ENCODE results near the gene GNB5.

GNB5 gene

GRCh38 chr15:52213206-52213605 is 22.0 kb upstream of the GNB5 start:
- no peak overlapping the region for H2AK5ac ChIP-seq (ENCODE audit: low read length, severe bottlenecking)
- no peak overlapping the region for H3K18ac ChIP-seq (ENCODE audit: low read depth in 1 of 2, low read length in 2 of 2)
- H2BK15ac ChIP-seq (ENCODE audit: low read depth, poor library complexity, severe bottlenecking): no peak overlapping the region
- no peak overlapping the region for H3K4me3 ChIP-seq (ENCODE audit: insufficient read depth in 1 of 2, low read depth in 1 of 2, low read length in 2 of 2)
- H3K27me3 ChIP-seq (ENCODE audit: control insufficient read depth in 1 of 2, insufficient read depth in 1 of 2, low read length in 2 of 2): no peaks in the 10 kb centered on the region
- H3K27ac ChIP-seq (ENCODE audit: low read length, poor library complexity, severe bottlenecking): no peak overlapping the region
- no peak overlapping the region for H2BK12ac ChIP-seq (ENCODE audit: low read length in 2 of 2)
- H3K14ac ChIP-seq (ENCODE audit: low read length in 2 of 2): no peak overlapping the region
- no peaks in the 10 kb centered on the region for H3K9me3 ChIP-seq (ENCODE audit: control insufficient read depth, low read length)
- no peak overlapping the region for H3K23ac ChIP-seq (ENCODE audit: low read length in 2 of 2)
- no peaks in the 10 kb centered on the region for H3K79me1 ChIP-seq (replicated peaks; ENCODE audit: low read length, poor library complexity, severe bottlenecking)
- no peak overlapping the region for H4K91ac ChIP-seq (ENCODE audit: low read length)
- no peak overlapping the region for H4K8ac ChIP-seq (ENCODE audit: low read length)
- no peak overlapping the region for H2AFZ ChIP-seq (ENCODE audit: low read depth, low read length)
- no peak overlapping the region for H3K4ac ChIP-seq (ENCODE audit: low read depth in 1 of 2, low read length in 2 of 2)
- WGBS: 68% methylated on average over 3 of the region's 3 CpGs
- H3K36me3 ChIP-seq (ENCODE audit: control insufficient read depth in 1 of 2, insufficient read depth in 2 of 2, low read depth in 1 of 2, low read length in 2 of 2): peaks cover 0 to 4% of the 10 kb centered on the region in 2 experiments
- H3K9ac ChIP-seq (ENCODE audit: low read length): no peak overlapping the region
- H3K4me2 ChIP-seq (ENCODE audit: low read length, poor library complexity, severe bottlenecking): no peak overlapping the region
- H2BK5ac ChIP-seq (ENCODE audit: low read depth, low read length, poor library complexity, severe bottlenecking): no peak overlapping the region
- peaks cover 2% of the 10 kb centered on the region for H3K4me1 ChIP-seq (ENCODE audit: control insufficient read depth, insufficient read depth, low read depth, low read length)
- DNase-seq: no peak
- H2BK120ac ChIP-seq (ENCODE audit: low read depth, low read length): no peak overlapping the region

DNA sequence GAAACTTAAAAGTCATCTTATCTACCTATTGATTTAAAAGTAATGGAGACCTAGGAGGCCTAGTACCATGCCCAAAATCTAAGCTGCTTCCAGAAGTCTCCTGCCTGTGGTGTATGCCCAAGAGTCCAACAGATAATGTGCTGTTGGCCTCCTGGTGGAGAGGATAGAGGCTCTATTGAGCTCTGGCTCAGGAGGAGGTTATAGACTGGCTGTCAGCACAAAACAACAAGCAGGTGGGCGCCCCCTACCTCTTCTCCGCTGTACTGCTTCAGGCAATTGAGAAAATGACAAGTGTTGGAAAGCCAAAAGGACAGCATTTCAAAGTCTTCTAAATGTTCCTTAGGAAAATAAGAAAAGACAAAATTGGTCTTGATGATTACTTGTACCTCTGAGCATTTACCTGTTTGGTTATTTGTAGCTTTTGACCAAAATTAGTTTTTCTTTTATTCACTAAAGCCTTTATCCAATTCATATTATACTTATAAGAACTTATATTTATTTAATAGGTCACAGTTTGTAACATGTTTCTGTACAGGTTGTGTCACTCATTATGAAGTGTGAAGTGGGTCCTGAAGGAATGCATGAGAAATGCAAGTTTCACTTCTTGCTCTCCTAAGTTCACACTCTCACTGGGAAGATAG is 17.2 kb upstream of the GNB5 start:
- 0% methylated on average over 2 of the region's 2 CpGs for WGBS
- no peaks in the 10 kb centered on the region for H3K4me1 ChIP-seq (ENCODE audit: control insufficient read depth, insufficient read depth, low read depth, low read length)
- no peak overlapping the region for H4K8ac ChIP-seq (ENCODE audit: low read length)
- no peak overlapping the region for H4K91ac ChIP-seq (ENCODE audit: low read length)
- no peak overlapping the region for H3K9ac ChIP-seq (ENCODE audit: low read length)
- H2BK12ac ChIP-seq (ENCODE audit: low read length in 2 of 2): no peak overlapping the region
- no peak overlapping the region for H3K14ac ChIP-seq (ENCODE audit: low read length in 2 of 2)
- H3K23ac ChIP-seq (ENCODE audit: low read length in 2 of 2): no peak overlapping the region
- H3K36me3 ChIP-seq (ENCODE audit: control insufficient read depth in 1 of 2, insufficient read depth in 2 of 2, low read depth in 1 of 2, low read length in 2 of 2): peaks cover 0 to 7% of the 10 kb centered on the region in 2 experiments
- H3K9me3 ChIP-seq (ENCODE audit: control insufficient read depth, low read length): no peaks in the 10 kb centered on the region
- DNase-seq: peak; percentile 72
- H2AFZ ChIP-seq (ENCODE audit: low read depth, low read length): no peak overlapping the region
- no peak overlapping the region for H3K4me3 ChIP-seq (ENCODE audit: insufficient read depth in 1 of 2, low read depth in 1 of 2, low read length in 2 of 2)
- H2AK5ac ChIP-seq (ENCODE audit: low read length, severe bottlenecking): no peak overlapping the region
- no peak overlapping the region for H3K18ac ChIP-seq (ENCODE audit: low read depth in 1 of 2, low read length in 2 of 2)
- no peak overlapping the region for H3K27ac ChIP-seq (ENCODE audit: low read length, poor library complexity, severe bottlenecking)
- no peak overlapping the region for H2BK15ac ChIP-seq (ENCODE audit: low read depth, poor library complexity, severe bottlenecking)
- H3K4me2 ChIP-seq (ENCODE audit: low read length, poor library complexity, severe bottlenecking): no peak overlapping the region
- H2BK5ac ChIP-seq (ENCODE audit: low read depth, low read length, poor library complexity, severe bottlenecking): no peak overlapping the region
- no peak overlapping the region for H2BK120ac ChIP-seq (ENCODE audit: low read depth, low read length)
- no peaks in the 10 kb centered on the region for H3K79me1 ChIP-seq (replicated peaks; ENCODE audit: low read length, poor library complexity, severe bottlenecking)
- H3K4ac ChIP-seq (ENCODE audit: low read depth in 1 of 2, low read length in 2 of 2): no peak overlapping the region
- H3K27me3 ChIP-seq (ENCODE audit: control insufficient read depth in 1 of 2, insufficient read depth in 1 of 2, low read length in 2 of 2): no peaks in the 10 kb centered on the region

- no peak overlapping the region for H2AFZ ChIP-seq (ENCODE audit: low read depth, low read length)
- no peaks in the 10 kb centered on the region for H3K4me1 ChIP-seq (ENCODE audit: control insufficient read depth, insufficient read depth, low read depth, low read length)
- no peak overlapping the region for H4K91ac ChIP-seq (ENCODE audit: low read length)
- no peak overlapping the region for H2BK120ac ChIP-seq (ENCODE audit: low read depth, low read length)
- no peak overlapping the region for H3K27ac ChIP-seq (ENCODE audit: low read length, poor library complexity, severe bottlenecking)
- no peaks in the 10 kb centered on the region for H3K27me3 ChIP-seq (ENCODE audit: control insufficient read depth in 1 of 2, insufficient read depth in 1 of 2, low read length in 2 of 2)
- no peak overlapping the region for H2BK15ac ChIP-seq (ENCODE audit: low read depth, poor library complexity, severe bottlenecking)
- WGBS: no CpG with 5 or more reads among the region's 1 CpG
- H3K4me2 ChIP-seq (ENCODE audit: low read length, poor library complexity, severe bottlenecking): no peak overlapping the region
- H3K4ac ChIP-seq (ENCODE audit: low read depth in 1 of 2, low read length in 2 of 2): no peak overlapping the region
- no peaks in the 10 kb centered on the region for H3K79me1 ChIP-seq (replicated peaks; ENCODE audit: low read length, poor library complexity, severe bottlenecking)
- peaks cover 0 to 7% of the 10 kb centered on the region in 2 experiments for H3K36me3 ChIP-seq (ENCODE audit: control insufficient read depth in 1 of 2, insufficient read depth in 2 of 2, low read depth in 1 of 2, low read length in 2 of 2)
- no peak overlapping the region for H3K4me3 ChIP-seq (ENCODE audit: insufficient read depth in 1 of 2, low read depth in 1 of 2, low read length in 2 of 2)
- H3K18ac ChIP-seq (ENCODE audit: low read depth in 1 of 2, low read length in 2 of 2): no peak overlapping the region
- no peak overlapping the region for H3K9ac ChIP-seq (ENCODE audit: low read length)
- no peak for DNase-seq
- H3K14ac ChIP-seq (ENCODE audit: low read length in 2 of 2): no peak overlapping the region
- H2BK5ac ChIP-seq (ENCODE audit: low read depth, low read length, poor library complexity, severe bottlenecking): no peak overlapping the region
- H3K9me3 ChIP-seq (ENCODE audit: control insufficient read depth, low read length): no peaks in the 10 kb centered on the region
- H2BK12ac ChIP-seq (ENCODE audit: low read length in 2 of 2): no peak overlapping the region
- no peak overlapping the region for H4K8ac ChIP-seq (ENCODE audit: low read length)
- H3K23ac ChIP-seq (ENCODE audit: low read length in 2 of 2): no peak overlapping the region
- no peak overlapping the region for H2AK5ac ChIP-seq (ENCODE audit: low read length, severe bottlenecking)
Observed at GRCh38 chr15:52207191-52207590, 16.0 kb upstream of the GNB5 start.

DNA sequence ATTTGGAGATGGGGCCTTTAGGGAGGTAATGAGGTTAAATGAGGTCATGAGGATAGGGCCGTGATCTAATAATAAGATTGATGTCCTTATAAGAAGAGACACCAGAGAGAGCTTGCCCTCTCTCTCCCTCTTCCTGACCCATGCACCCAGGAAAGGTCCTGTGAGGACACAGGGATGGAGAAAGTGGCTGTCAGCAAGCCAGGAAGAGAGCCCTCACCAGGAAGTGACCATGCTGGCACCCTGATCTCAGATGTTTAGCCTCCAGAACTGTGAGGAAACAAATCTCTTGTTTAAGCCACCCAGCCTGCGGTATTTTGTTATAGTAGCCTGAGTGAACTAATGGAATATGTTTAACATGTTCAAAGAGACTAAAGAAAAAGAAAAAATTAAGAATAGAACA is 15.3 kb upstream of the GNB5 start:
- H3K27me3 ChIP-seq (ENCODE audit: control insufficient read depth in 1 of 2, insufficient read depth in 1 of 2, low read length in 2 of 2): no peaks in the 10 kb centered on the region
- no peak overlapping the region for H3K18ac ChIP-seq (ENCODE audit: low read depth in 1 of 2, low read length in 2 of 2)
- no peak overlapping the region for H3K14ac ChIP-seq (ENCODE audit: low read length in 2 of 2)
- H4K8ac ChIP-seq (ENCODE audit: low read length): no peak overlapping the region
- H3K9me3 ChIP-seq (ENCODE audit: control insufficient read depth, low read length): no peaks in the 10 kb centered on the region
- H3K4me2 ChIP-seq (ENCODE audit: low read length, poor library complexity, severe bottlenecking): no peak overlapping the region
- no peak overlapping the region for H2BK5ac ChIP-seq (ENCODE audit: low read depth, low read length, poor library complexity, severe bottlenecking)
- no peak overlapping the region for H3K4ac ChIP-seq (ENCODE audit: low read depth in 1 of 2, low read length in 2 of 2)
- no peak overlapping the region for H3K4me3 ChIP-seq (ENCODE audit: insufficient read depth in 1 of 2, low read depth in 1 of 2, low read length in 2 of 2)
- H2BK12ac ChIP-seq (ENCODE audit: low read length in 2 of 2): no peak overlapping the region
- no peak overlapping the region for H3K23ac ChIP-seq (ENCODE audit: low read length in 2 of 2)
- H3K9ac ChIP-seq (ENCODE audit: low read length): no peak overlapping the region
- no peak overlapping the region for H2AK5ac ChIP-seq (ENCODE audit: low read length, severe bottlenecking)
- WGBS: 100% methylated on average over 1 of the region's 2 CpGs
- no peaks in the 10 kb centered on the region for H3K79me1 ChIP-seq (replicated peaks; ENCODE audit: low read length, poor library complexity, severe bottlenecking)
- H3K4me1 ChIP-seq (ENCODE audit: control insufficient read depth, insufficient read depth, low read depth, low read length): no peaks in the 10 kb centered on the region
- H4K91ac ChIP-seq (ENCODE audit: low read length): no peak overlapping the region
- peaks cover 0 to 7% of the 10 kb centered on the region in 2 experiments for H3K36me3 ChIP-seq (ENCODE audit: control insufficient read depth in 1 of 2, insufficient read depth in 2 of 2, low read depth in 1 of 2, low read length in 2 of 2)
- H2AFZ ChIP-seq (ENCODE audit: low read depth, low read length): no peak overlapping the region
- H3K27ac ChIP-seq (ENCODE audit: low read length, poor library complexity, severe bottlenecking): no peak overlapping the region
- H2BK15ac ChIP-seq (ENCODE audit: low read depth, poor library complexity, severe bottlenecking): no peak overlapping the region
- no peak overlapping the region for H2BK120ac ChIP-seq (ENCODE audit: low read depth, low read length)
- DNase-seq: no peak
